DOHH2 (cell line): ENCODE data around the gene ZNF544.

Source experiments
- H3F3A ChIP-seq: fragments of 200-600 bp; sonication (generic), shearing (Covaris generic); 2 replicates; pipeline ENCODE4 v1.6.0; 2016; ENCODE audit warnings: antibody characterized with exemption, mild to moderate bottlenecking; ENCODE audit not compliant: control insufficient read depth, insufficient read depth
- H3K27ac ChIP-seq: fragments of 200-600 bp; sonication (generic); 2 replicates; pipeline ENCODE4 v1.5.1; 2014; ENCODE audit warnings: low read depth, mild to moderate bottlenecking, low read length, moderate library complexity
- H3K27me3 ChIP-seq: fragments of 200-600 bp; sonication (generic); 2 replicates; pipeline ENCODE4 v1.6.1; 2014; ENCODE audit warnings: mild to moderate bottlenecking, low read length, mixed read lengths; ENCODE audit not compliant: control insufficient read depth
- H3K36me3 ChIP-seq: fragments of 200-600 bp; sonication (generic); 2 replicates; pipeline ENCODE4 v1.6.1; 2014; ENCODE audit warnings: mild to moderate bottlenecking, low read length, moderate library complexity, mixed read lengths; ENCODE audit not compliant: control insufficient read depth
- H3K4me1 ChIP-seq: fragments of 200-600 bp; sonication (generic); 2 replicates; pipeline ENCODE4 v1.6.1; 2014; ENCODE audit warnings: mild to moderate bottlenecking, low read length, mixed read lengths; ENCODE audit not compliant: control insufficient read depth
- H3K4me2 ChIP-seq: fragments of 200-600 bp; sonication (generic); 2 replicates; pipeline ENCODE4 v1.6.0; 2014; ENCODE audit warnings: mild to moderate bottlenecking, low read length, moderate library complexity
- H3K4me3 ChIP-seq: fragments of 200-600 bp; sonication (generic); 2 replicates; pipeline ENCODE4 v1.5.1; 2014; ENCODE audit warnings: mild to moderate bottlenecking, low read length, mixed read lengths
- H3K79me2 ChIP-seq: fragments of 200-600 bp; sonication (generic); 2 replicates; pipeline ENCODE4 v1.6.1; 2014; ENCODE audit warnings: mild to moderate bottlenecking, low read length, mixed read lengths; ENCODE audit not compliant: control insufficient read depth
- H3K9me2 ChIP-seq: fragments of 200-600 bp; sonication (generic); replicated peaks from 2 replicates; pipeline ENCODE4 v1.6.1; 2014; ENCODE audit warnings: mild to moderate bottlenecking, low read length, mixed read lengths; ENCODE audit not compliant: control insufficient read depth
- H3K9me3 ChIP-seq: fragments of 200-600 bp; sonication (generic); 2 replicates; pipeline ENCODE4 v1.6.1; 2014; ENCODE audit warnings: antibody characterized with exemption, low read length, mixed read lengths; ENCODE audit not compliant: control insufficient read depth, insufficient read depth
- H4K20me1 ChIP-seq: fragments of 200-600 bp; sonication (generic); 2 replicates; pipeline ENCODE4 v1.6.0; 2014; ENCODE audit warnings: low read depth, mild to moderate bottlenecking, antibody characterized with exemption, low read length, moderate library complexity; ENCODE audit not compliant: control insufficient read depth, insufficient read depth
- EZH2phosphoT487 ChIP-seq: fragments of 200-600 bp; sonication (generic); IDR thresholded peaks from 2 replicates; pipeline ENCODE4 v1.6.1; 2017; ENCODE audit warnings: borderline replicate concordance, mild to moderate bottlenecking, antibody characterized with exemption, low read length, moderate library complexity, mixed read lengths
- TF ChIP-seq, protein P1 (sequence below): fragments of 200-600 bp; sonication (generic); IDR thresholded peaks from one replicate; pipeline ENCODE4 v1.5.1; 2014; ENCODE audit warnings: antibody characterized with exemption, mild to moderate bottlenecking, low read depth, low read length; ENCODE audit not compliant: poor library complexity, severe bottlenecking

Gene ZNF544

GRCh38 chr19:58212336-58213074, 16.2 kb upstream of the ZNF544 start:
- H3K4me3 ChIP-seq: no peak overlapping the region
- H3K27ac ChIP-seq: no peak overlapping the region
- no peak for TF ChIP-seq EZH2phosphoT487
- TF ChIP-seq, protein P1, sequence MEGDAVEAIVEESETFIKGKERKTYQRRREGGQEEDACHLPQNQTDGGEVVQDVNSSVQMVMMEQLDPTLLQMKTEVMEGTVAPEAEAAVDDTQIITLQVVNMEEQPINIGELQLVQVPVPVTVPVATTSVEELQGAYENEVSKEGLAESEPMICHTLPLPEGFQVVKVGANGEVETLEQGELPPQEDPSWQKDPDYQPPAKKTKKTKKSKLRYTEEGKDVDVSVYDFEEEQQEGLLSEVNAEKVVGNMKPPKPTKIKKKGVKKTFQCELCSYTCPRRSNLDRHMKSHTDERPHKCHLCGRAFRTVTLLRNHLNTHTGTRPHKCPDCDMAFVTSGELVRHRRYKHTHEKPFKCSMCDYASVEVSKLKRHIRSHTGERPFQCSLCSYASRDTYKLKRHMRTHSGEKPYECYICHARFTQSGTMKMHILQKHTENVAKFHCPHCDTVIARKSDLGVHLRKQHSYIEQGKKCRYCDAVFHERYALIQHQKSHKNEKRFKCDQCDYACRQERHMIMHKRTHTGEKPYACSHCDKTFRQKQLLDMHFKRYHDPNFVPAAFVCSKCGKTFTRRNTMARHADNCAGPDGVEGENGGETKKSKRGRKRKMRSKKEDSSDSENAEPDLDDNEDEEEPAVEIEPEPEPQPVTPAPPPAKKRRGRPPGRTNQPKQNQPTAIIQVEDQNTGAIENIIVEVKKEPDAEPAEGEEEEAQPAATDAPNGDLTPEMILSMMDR: no peak
- peaks cover 38% of the 10 kb centered on the region for H3K9me3 ChIP-seq
- H3K79me2 ChIP-seq: no peaks in the 10 kb centered on the region
- H3F3A ChIP-seq: no peaks in the 10 kb centered on the region
- H3K27me3 ChIP-seq: no peaks in the 10 kb centered on the region
- H3K4me2 ChIP-seq: no peak overlapping the region
- H3K4me1 ChIP-seq: no peaks in the 10 kb centered on the region
- H3K36me3 ChIP-seq: peaks cover 56% of the 10 kb centered on the region
- no peaks in the 10 kb centered on the region for H4K20me1 ChIP-seq
- no peaks in the 10 kb centered on the region for H3K9me2 ChIP-seq

GRCh38 chr19:58213075-58213369, 15.7 kb upstream of the ZNF544 start:
- Histone ChIP-seq H3K4me2 (no peak overlapping the region), H3K79me2 (no peaks in the 10 kb centered on the region), H3K27ac (no peak overlapping the region), H3K27me3 (no peaks in the 10 kb centered on the region), H3K9me2 (no peaks in the 10 kb centered on the region), H3K36me3 (peaks cover 51% of the 10 kb centered on the region), H3K9me3 (peaks cover 33% of the 10 kb centered on the region), H4K20me1 (no peaks in the 10 kb centered on the region), H3K4me3 (no peak overlapping the region), H3K4me1 (no peaks in the 10 kb centered on the region), H3F3A (no peaks in the 10 kb centered on the region)
- TF ChIP-seq, protein P1: no peak
- no peak for TF ChIP-seq EZH2phosphoT487

DNA sequence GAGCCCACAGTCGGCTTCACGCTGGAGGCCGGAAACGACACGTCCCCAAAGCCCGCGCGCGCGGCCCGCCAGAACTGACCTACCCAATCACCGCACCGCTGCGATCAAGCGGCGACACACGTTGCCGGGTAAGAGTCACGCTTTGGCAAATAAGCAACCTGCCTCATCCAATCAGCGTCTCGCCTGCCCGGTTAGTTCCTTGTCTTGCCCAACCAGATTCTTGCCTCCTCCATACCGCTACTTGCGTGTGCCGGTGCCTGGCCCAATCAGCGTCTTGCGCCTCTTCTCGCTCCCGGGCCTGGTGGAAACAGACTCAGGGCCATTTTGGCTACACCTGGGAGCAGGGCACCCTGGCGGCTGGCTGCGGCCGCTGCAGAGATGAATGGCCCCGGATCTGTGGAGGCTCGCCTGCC, 11.6 kb upstream of the ZNF544 start:
- H3K27me3 ChIP-seq: no peaks in the 10 kb centered on the region
- H3K4me2 ChIP-seq: no peak overlapping the region
- H3K9me3 ChIP-seq: peaks cover 10% of the 10 kb centered on the region
- no peak overlapping the region for H3K4me3 ChIP-seq
- no peaks in the 10 kb centered on the region for H4K20me1 ChIP-seq
- no peaks in the 10 kb centered on the region for H3F3A ChIP-seq
- TF ChIP-seq, protein P1: no peak
- TF ChIP-seq EZH2phosphoT487: no peak
- peaks cover 19% of the 10 kb centered on the region for H3K36me3 ChIP-seq
- H3K27ac ChIP-seq: no peak overlapping the region
- H3K4me1 ChIP-seq: no peaks in the 10 kb centered on the region
- no peaks in the 10 kb centered on the region for H3K79me2 ChIP-seq
- H3K9me2 ChIP-seq: no peaks in the 10 kb centered on the region
